Left colon (tissue), 2 donors: ENCODE results near the gene PLSCR1. TPM values are rescaled to one million over a fixed set of nuclear protein-coding genes. Genes with fewer than 3 reads are reported as not detected.

Experiments
- ATAC-seq: fragments of 200-7000 bp; cut with Tn5 transposase; one replicate; pipeline ENCODE4 v1.9.1; 2020; ENCODE audit warnings: mild to moderate bottlenecking, moderate library complexity
- DNase-seq, 2 donors: peaks; one replicate each; pipeline ENCODE4 v3.0.0-alpha.2; 2020
- intact Hi-C, 2 donors: fragments of 100-400 bp; cut with DNase I in 1 of 2; cut with micrococcal nuclease in 1 of 2; formaldehyde crosslinking; loops; one replicate each; pipeline versions ENCODE4 v1.11.2 to v1.14.0; 2022; cut with DNase I, micrococcal nuclease
- total RNA-seq, 2 donors: library from RNA; stranded (reverse); fragmentation: NEBNext Ultra II Directional; extraction: Animal tissue kit (Norgen Biotek cat#: 25700); gene quantifications; one replicate each; pipeline ENCODE4 v1.2.1, GENCODE V29; 2021
- donor health status: DM: no; HTN: no; CAD: no.
- donor health status: DM: yes; HTN: yes; CAD: no.

Gene PLSCR1
- total RNA-seq, 2 donors from 2014 or later = 168 to 292 TPM

DNA sequence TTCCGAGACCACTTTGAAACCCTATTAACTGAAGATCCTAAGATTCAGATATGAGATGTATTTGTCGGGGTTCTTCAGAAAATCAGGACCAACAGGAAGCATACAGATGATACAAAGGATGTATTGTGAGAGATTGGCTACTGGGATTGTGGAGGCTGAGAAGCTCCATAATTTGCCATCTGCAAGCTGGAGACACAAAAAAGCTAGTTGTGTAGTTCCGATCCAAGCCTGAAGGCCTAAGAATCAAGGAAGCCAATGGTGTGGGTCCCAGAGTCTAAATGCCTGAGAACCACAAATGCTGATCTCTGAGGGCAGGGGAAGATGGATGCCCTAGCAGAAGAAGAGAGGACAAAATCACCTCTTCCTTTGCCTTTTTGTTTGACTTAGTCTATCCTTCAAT lies 10.9 kb upstream of the PLSCR1 start:
- DNase-seq = no peak
- ATAC-seq = no peak
- intact Hi-C loops = no loop called here

DNA sequence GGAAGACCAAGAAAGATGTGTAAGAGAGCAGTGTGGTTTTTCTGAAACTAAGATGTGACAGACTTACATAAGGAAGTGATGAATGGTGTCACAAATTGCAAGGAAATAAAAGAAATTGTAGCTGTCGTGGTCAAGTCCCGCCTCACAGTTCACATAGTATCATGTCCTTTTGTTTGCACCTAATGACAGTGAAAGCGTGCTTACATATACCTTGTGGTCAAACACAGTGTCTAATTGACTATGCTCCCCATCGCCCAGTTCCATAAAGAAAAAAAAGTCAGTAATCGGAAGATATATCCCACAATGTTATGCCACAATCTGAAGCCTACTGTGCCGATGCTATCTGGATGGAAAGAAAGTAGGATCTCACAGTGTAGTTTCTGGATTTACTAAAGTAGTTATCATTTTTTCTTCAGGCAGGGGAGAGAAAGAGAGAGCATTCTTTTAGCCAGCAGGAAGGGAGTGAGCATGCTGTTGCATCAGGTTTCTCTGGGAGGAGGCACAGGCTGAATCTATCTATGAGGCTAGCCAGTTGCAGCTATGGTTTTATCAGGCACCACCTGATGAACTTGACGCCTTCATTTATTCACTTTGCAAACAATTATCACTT lies 9.8 kb upstream of the PLSCR1 start:
- DNase-seq (no peak), ATAC-seq (no peak)
- intact Hi-C loops = no loop called here

DNA sequence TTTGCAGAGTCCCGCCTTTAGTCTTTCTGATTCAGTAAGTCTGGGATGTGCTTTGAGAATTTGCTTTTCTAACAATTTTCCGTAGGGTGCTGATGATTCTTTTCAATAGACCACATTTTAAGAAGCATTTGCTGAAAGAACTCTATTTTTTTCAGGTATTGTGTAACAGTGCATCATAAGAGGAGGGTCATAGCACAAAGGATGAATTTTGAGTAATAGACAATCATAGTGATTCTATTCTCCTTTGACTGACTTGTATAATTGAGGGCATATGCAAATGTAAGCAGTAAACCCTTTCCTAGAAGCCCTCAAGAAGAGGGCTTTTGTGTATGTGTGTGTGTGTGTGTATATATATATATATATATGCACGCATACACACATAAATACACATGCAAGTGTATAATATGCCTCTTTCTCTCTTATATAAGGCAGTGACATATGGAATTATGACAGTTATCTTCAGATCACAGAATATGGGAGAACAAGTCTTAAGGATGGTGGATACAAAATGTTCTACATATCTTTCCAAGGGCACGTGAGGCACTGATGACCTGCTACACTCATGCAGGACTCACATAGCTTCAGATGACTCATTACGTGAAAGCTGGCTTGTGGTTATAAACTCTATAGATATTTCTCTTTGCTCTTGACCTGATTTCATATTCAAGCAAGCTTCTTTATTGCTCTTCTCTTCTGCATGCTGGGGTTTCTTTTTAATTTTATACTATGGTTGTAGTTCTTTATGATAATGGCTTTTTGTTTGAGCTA lies 6.5 kb upstream of the PLSCR1 start:
- DNase-seq = peak in 1 of 2 donors; percentile 56
- intact Hi-C loops = no loop called here
- peak; percentile 94 for ATAC-seq

DNA sequence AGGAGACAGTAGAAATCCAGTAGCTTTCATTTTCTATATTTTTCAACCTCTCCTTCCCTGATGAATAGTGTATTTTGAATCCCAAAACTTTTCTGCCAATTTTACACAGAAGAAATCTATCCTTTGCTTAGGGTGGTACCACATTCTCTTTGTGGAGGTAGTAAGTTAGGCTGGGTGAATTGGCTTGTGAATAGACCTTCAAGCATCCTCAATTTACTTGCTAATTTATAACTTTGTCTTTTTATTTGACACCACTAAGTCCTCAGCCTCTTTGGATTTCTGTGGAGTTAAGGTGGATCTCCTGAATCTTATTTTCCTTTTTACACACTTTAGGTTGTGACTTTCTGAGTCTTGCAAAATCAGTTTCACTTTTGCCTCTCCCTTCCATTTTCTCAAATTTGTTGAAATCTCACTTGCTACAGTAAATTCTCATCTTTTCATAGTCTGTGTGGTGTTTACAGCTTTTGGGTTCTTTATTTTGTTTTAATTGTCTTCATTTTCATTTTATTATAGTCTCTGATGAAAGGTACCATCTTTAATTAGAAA lies 5.7 kb upstream of the PLSCR1 start:
- intact Hi-C loops = no loop called here
- DNase-seq = no peak
- no peak for ATAC-seq

DNA sequence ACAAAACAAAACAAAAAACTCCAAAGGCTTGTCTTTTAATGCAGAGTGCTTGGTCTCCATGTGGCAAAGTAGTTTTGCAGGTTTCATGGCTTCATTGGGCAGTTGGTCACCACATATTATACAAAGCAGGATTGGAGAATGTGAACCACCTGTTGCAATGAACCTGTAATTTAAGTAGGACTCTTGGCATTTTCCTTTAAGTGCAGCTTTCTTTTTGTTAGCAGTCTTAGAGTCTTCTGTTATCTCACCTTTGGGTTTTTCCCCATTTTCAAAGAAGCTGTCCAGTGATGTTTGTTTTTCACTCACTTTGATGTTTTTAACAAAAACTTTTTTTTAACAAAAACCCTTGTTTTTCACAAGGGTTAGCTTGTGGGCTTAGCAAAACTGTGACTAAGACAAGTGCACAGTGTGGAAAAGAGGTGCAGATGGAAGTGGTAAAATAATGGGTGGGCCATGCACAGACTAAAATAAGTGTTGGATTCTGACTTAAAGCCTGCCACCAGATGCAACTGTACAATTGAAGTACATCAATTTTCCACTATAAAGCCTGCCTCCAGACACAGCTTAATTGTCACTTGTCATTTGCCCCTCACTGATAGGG lies 2.9 kb upstream of the PLSCR1 start:
- intact Hi-C loops = no loop called here
- ATAC-seq (no peak), DNase-seq (no peak)

DNA sequence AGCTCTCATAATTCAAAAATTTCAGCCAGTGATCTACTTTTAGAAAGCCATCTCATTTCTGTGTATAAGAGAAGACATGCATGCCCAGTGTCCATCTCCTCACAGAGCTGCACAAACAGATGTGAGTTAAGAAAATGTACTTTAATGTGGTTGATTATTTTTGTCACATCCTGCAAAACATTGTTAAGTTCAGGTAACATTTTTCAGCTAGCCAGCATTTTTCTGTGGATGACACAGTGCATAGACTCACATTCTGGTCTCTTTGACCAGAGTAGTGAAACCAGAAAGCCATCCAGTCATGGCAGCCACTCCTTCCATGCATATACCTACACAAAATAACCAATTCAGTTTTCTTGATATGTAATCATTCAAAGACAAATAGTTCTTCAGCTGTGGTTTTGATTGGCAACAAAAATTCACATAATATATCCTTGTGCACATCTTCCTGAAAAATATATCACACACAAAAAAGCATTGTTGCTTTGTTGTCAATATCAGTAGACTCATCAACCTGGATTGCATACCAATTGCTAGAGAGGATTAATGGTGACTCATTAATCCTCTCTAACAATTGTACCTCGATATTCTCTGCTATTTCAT lies 2.1 kb upstream of the PLSCR1 start:
- DNase-seq = no peak
- intact Hi-C loops = no loop called here
- ATAC-seq = no peak

DNA sequence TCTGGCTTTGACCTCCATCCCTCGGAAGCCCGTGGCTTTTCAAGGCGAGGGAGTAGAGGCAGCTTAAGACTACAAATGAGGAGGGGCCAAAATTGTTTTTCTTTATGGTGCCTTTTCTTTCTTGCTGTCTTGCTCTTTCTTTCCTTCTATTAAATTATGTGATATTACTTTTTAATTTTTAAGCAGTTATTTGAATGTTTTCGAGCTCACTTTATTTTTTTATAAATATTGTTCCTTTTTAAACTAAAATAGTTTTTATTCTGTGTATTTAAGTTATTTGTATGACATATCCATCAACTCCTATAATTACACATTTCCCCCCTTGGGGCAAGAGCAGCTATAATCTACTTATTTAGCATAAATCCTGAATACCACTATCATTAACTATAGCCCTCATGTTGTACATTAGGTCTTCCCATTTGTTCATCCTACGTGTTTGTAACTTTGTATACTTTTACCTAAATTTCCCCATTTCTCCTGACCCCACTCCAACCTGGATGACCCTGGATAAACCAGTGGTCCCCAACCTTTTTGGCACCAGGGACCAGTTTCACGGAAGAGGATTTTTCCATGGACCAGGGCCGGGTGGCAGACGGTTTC lies 622 bp upstream of the PLSCR1 start:
- intact Hi-C loops = no loop called here
- no peak for DNase-seq
- ATAC-seq = no peak

DNA sequence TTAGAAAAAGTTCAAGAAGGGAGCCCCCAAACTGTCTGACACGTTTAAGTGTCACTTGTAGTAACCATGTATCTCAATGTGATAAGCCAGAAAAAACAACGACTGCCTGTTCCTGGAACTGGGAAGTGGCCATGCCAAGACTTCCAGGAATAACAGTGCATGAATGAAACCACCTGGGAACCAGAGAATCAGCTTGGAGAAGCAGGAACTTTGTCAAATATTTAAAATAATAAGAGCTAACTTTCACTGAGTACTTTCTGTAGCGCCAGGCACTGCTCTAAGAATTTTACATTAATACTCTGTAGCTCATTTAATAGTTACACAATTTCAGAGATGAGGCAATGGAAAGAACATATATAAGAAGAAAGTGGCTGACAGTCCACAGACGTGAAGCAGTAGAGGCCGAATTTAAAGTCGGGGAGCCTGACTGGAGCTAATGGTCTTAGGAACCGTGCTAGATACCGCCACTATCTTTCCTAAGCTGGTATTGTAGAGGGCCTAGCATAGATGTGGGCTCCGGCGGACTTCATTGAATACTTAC lies 876 bp downstream of the PLSCR1 start:
- intact Hi-C loops = no loop called here
- peak; percentile 29 for ATAC-seq
- DNase-seq = no peak

DNA sequence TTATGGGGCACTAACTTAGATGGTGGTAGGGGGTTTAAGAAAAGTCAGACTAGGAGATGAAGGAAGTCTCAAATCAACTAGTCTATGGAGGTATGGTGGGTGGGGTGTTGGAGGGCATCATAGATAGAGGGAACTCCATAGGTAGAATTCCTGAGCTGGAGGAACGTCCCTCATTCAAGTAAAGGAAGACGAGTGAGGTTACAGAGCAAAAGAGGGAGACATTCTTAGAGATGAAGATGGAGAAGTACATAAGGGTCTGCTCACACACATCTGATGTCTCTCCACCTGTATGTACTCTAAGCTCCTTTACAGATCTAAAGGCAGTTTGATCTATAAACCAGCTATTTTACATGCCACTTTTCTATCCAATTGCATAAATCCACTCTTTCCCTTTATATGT lies 1.4 kb downstream of the PLSCR1 start:
- DNase-seq = no peak
- ATAC-seq = no peak
- intact Hi-C loops = no loop called here

DNA sequence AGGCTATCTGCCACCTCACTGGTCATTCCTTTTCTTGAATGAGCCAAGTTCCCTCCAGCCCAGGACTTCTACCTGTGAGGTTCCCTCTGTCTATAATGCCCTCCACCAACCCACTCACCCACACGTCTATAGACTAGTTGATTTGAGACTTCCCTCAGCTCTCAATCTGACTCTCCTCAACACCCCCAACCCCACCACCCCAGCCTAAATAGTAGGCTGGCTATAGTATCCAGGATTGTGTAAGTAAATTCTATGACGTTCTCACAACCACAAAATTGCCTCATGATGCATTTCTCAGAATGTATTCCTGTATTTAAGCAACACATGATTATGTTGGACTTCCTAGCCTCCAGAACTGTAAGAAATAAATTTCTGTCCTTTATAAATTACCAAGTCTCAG lies 2.2 kb downstream of the PLSCR1 start:
- intact Hi-C loops = no loop called here
- ATAC-seq (no peak), DNase-seq (no peak)

DNA sequence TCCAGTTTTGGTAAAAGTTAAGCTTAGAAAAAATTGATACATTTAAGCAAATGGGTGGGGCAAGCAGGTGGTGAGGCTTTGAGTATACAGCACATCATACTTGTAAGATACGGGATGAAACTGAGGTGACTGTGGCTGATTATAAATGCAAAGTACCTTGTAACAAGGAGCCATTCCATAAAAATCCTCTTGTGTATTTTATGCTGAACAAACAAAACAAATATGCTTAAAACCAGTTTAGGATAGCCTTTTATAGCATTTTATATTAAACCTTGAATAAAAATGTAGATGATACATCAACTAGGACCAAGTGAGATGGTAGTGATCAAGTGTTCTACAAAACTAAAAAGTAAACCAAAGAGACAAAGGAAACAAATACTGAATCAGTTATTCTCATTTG lies 3.4 kb downstream of the PLSCR1 start:
- intact Hi-C loops = no loop called here
- DNase-seq (no peak), ATAC-seq (no peak)

DNA sequence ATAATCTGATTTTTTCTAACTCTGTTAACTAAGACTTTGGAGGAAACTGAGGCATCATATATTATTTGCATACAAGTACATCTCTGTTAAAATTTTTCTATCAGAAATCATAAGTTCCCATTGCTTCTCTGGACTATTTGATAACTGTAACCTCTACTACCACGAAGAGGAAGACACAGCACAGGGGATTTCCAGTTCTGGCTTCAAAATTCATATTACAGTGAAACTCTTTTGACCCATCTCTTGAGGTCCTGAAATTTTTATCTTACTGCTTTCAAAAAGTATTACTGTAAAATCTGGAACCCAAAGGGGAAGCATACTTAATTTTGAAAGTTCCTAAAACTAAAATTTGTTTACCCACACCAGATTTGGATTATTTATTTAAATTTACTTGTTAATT lies 4.2 kb downstream of the PLSCR1 start:
- intact Hi-C loops = no loop called here
- DNase-seq (no peak), ATAC-seq (no peak)

DNA sequence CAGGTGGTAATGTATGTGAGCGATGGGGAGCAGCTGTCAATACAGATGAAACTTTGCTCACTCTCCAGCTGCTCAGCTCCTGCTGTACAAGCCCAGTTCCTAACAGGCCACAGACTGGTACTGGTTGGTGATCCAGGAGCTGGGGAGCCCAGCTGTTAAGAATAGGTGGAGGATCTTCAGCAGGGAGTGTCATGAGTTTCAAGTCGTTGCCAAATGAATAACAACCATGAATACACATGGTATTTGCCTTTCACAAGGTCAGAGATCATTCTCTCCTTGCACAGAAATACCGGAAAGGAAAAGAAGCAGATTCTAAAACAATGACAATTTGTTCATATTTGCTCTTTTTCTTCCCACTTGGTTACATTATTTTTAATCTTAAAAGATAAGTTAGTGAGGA lies 5.1 kb downstream of the PLSCR1 start:
- peak in 1 of 2 donors; percentile 42 for DNase-seq
- ATAC-seq = peak; percentile 47
- intact Hi-C loops = no loop called here

DNA sequence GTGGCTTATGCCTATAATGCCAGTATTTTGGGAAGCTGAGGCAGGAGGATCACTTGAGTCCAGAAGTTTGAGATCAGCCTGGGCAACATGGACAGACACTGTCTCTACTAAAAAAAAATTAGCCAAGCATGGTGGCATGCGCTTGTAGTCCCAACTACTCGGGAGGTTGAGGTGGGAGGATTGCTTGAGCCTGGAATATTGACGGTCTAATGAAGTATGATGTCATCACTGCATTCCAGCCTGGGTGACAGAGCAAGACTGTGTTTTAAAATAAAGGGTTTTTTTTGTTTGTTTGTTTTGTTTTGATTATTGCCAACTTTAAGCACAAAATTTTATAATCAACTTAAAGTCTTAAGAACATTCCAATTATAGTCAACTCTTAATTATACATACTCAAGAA lies 6.8 kb downstream of the PLSCR1 start:
- DNase-seq = no peak

DNA sequence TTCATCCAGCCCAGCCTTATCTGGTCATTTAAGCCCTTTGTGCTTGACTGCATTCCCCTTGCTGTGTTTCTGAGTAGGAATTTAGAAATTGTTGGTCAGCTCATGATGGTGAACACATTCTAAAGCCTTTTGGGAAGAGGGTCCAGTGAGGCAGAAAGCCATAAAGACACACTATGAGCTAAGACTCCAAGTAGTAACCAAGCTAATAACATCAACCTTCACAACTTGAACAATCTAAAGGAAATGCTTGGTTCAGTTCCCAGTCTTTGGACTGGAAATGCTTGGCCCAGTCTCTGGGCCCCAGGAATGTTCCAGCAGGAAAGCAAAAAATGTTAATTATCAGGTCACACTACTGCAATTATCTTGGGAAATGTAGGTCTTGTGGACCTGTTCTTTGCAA lies 7.7 kb downstream of the PLSCR1 start:
- no peak for ATAC-seq

More for the DNA sequence above, 6.8 kb downstream of the PLSCR1 start:
- intact Hi-C loops = no loop called here
- ATAC-seq = no peak

DNA sequence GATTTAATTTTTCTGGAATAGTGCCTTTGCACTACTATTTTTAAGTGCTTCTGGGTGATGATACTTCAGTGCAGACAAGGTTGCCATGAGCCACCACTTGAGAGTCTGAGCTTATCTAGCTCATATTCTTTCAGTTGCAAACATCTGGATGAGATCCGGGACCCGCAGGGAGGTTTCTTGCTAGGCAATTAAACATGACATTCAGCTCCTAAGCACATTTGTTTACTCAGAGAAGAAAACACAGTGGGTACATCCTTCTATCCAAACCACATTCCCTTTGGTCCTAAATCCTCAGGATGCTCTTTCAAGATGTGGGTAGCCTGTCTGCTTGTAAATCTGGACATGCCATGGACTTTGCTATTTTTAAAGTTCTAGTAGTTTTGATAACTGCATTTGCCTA lies 12.0 kb downstream of the PLSCR1 start:
- ATAC-seq (no peak), DNase-seq (no peak)
- intact Hi-C loops = no loop called here

More for the DNA sequence above, 7.7 kb downstream of the PLSCR1 start:
- intact Hi-C loops = no loop called here
- DNase-seq = no peak

DNA sequence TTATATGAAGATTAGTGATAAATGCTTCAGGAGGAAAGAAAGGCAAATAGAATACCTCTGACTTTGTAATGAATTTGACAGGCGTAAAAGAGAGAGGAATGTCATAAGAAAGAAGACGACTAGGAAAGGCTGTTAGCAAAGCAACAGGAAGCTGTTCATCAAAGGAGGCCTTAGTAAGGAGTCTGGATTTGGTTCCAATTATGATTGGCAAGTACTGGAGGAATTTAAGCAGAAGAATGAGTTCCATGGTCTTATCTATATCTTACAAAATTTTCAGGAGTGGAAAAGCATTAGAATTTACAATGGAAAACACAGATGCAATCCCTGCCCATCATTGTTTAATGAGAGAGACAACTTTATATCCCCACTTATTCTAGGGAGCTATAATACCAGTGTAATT lies 13.8 kb downstream of the PLSCR1 start:
- ATAC-seq = no peak
- intact Hi-C loops = no loop called here
- DNase-seq = no peak

DNA sequence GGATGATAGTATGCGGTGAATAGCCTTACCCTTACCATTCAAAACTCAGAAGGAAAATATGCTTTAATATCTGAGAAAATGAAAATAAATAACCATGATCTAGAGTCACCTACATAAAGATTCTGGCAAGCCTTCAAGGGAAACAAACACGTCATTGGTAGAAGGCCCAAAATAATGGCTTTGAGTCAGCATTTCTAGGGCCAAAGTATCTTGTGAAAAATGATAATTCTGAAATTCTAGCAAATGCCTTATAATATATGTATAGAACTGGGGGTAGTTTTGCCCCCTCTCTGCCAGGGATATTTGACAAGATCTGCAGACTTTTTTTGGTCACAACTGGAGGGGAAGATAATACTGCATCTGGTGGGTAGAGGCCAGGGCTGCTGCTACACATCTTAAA lies 15.4 kb downstream of the PLSCR1 start:
- ATAC-seq = no peak
- no peak for DNase-seq
- intact Hi-C loops = no loop called here

DNA sequence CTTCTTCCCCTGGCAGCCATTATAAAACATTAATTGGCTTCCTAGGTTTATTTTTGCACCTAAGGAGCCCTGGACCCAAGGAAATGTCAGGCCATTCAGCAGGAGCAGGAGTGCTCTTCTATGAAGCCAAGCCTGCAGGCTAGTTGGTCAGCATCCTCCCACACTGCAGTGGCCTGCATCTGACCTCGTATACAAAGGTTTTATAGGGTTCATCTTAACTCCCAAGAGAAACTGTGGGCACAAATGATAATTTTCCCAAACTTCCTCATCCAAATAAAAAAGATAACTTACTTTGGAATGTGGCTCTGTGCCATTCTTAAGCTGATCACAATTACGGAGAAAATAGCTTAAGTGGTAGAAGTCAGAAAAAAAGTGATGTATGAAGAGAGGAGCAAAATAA lies 19.4 kb downstream of the PLSCR1 start:
- DNase-seq (no peak), ATAC-seq (no peak)
- intact Hi-C loops = no loop called here
